Measurements from ENCODE around the gene TFF1. TPM values are rescaled to one million over a fixed set of nuclear protein-coding genes. Genes with fewer than 3 reads are reported as not detected.

Gene TFF1
- polyA plus RNA-seq, 3 donors from 2014 or later = not detected

- peaks cover 0 to 3% (median 3%) of the 10 kb centered on the region in 3 donors for H3K36me3 Mint-ChIP-seq
- peaks cover 8 to 18% (median 10%) of the 10 kb centered on the region in 6 donors for H3K9me3 Mint-ChIP-seq
- peaks cover 5 to 16% (median 15%) of the 10 kb centered on the region in 3 donors for H3K27me3 Mint-ChIP-seq (ENCODE audit: low read depth in 3 of 3)
- H3K4me3 Mint-ChIP-seq = no peak overlapping the region
- H3K4me1 Mint-ChIP-seq = peaks cover 8 to 10% of the 10 kb centered on the region in 2 donors
- no peak for DNase-seq
- H3K27ac Mint-ChIP-seq = no peak overlapping the region
These were observed 18.0 kb upstream of the TFF1 start for GRCh38 chr21:42384156-42384945.

GRCh38 chr21:42383331-42383730, 17.0 kb upstream of the TFF1 start:
- H3K4me3 Mint-ChIP-seq = no peak overlapping the region
- peaks cover 8 to 18% (median 10%) of the 10 kb centered on the region in 6 donors for H3K9me3 Mint-ChIP-seq

GRCh38 chr21:42382915-42383314, 16.6 kb upstream of the TFF1 start:
- peaks cover 0 to 3% (median 3%) of the 10 kb centered on the region in 3 donors for H3K36me3 Mint-ChIP-seq
- peaks cover 9 to 18% (median 16%) of the 10 kb centered on the region in 3 donors for H3K27me3 Mint-ChIP-seq (ENCODE audit: low read depth in 3 of 3)
- DNase-seq = no peak
- peaks cover 8 to 18% (median 10%) of the 10 kb centered on the region in 6 donors for H3K9me3 Mint-ChIP-seq
- H3K27ac Mint-ChIP-seq = no peak overlapping the region
- H3K4me1 Mint-ChIP-seq = peaks cover 0 to 2% of the 10 kb centered on the region in 2 donors
- no peak overlapping the region for H3K4me3 Mint-ChIP-seq

More at GRCh38 chr21:42383331-42383730, 17.0 kb upstream of the TFF1 start:
- H3K27me3 Mint-ChIP-seq (ENCODE audit: low read depth in 3 of 3) = peaks cover 6 to 18% (median 16%) of the 10 kb centered on the region in 3 donors
- peaks cover 0 to 3% (median 3%) of the 10 kb centered on the region in 3 donors for H3K36me3 Mint-ChIP-seq
- DNase-seq = no peak
- no peak overlapping the region for H3K27ac Mint-ChIP-seq
- peaks cover 0 to 2% of the 10 kb centered on the region in 2 donors for H3K4me1 Mint-ChIP-seq

- H3K27me3 Mint-ChIP-seq (ENCODE audit: low read depth in 3 of 3) = peaks cover 10 to 15% (median 14%) of the 10 kb centered on the region in 3 donors
- no peak overlapping the region for H3K4me3 Mint-ChIP-seq
- peaks cover 8 to 18% (median 10%) of the 10 kb centered on the region in 6 donors for H3K9me3 Mint-ChIP-seq
- H3K36me3 Mint-ChIP-seq = peaks cover 0 to 3% (median 3%) of the 10 kb centered on the region in 3 donors
- peak in 2 of 3 donors; percentile 15 to 23 for DNase-seq
- H3K4me1 Mint-ChIP-seq = peaks cover 0 to 2% of the 10 kb centered on the region in 2 donors
- no peak overlapping the region for H3K27ac Mint-ChIP-seq
These were observed 15.1 kb upstream of the TFF1 start for GRCh38 chr21:42381347-42381984.

GRCh38 chr21:42379426-42380215, 13.3 kb upstream of the TFF1 start:
- Mint-ChIP-seq H3K9me3 (peaks cover 8 to 18% (median 10%) of the 10 kb centered on the region in 6 donors), H3K4me3 (no peak overlapping the region), H3K36me3 (peaks cover 0 to 3% (median 3%) of the 10 kb centered on the region in 3 donors), H3K27ac (no peak overlapping the region), H3K4me1 (no peaks in the 10 kb centered on the region), H3K27me3 (ENCODE audit: low read depth in 3 of 3) (peaks cover 9 to 14% (median 10%) of the 10 kb centered on the region in 3 donors)
- DNase-seq = no peak

GRCh38 chr21:42378418-42378817, 12.1 kb upstream of the TFF1 start:
- no peak for DNase-seq
- H3K36me3 Mint-ChIP-seq = peaks cover 0 to 3% (median 0%) of the 10 kb centered on the region in 3 donors
- peaks cover 8 to 18% (median 10%) of the 10 kb centered on the region in 6 donors for H3K9me3 Mint-ChIP-seq
- H3K27ac Mint-ChIP-seq = no peak overlapping the region
- no peak overlapping the region for H3K4me3 Mint-ChIP-seq
- H3K4me1 Mint-ChIP-seq = no peaks in the 10 kb centered on the region
- H3K27me3 Mint-ChIP-seq (ENCODE audit: low read depth in 3 of 3) = peaks cover 9 to 15% (median 14%) of the 10 kb centered on the region in 3 donors

GRCh38 chr21:42377951-42378340, 11.6 kb upstream of the TFF1 start:
- H3K4me1 Mint-ChIP-seq = no peaks in the 10 kb centered on the region
- no peak overlapping the region for H3K4me3 Mint-ChIP-seq
- H3K9me3 Mint-ChIP-seq = peaks cover 8 to 18% (median 10%) of the 10 kb centered on the region in 6 donors
- peaks cover 9 to 15% (median 14%) of the 10 kb centered on the region in 3 donors for H3K27me3 Mint-ChIP-seq (ENCODE audit: low read depth in 3 of 3)
- no peak overlapping the region for H3K27ac Mint-ChIP-seq
- H3K36me3 Mint-ChIP-seq = peaks cover 0 to 3% (median 0%) of the 10 kb centered on the region in 3 donors
- no peak for DNase-seq

GRCh38 chr21:42377211-42377950, 11.0 kb upstream of the TFF1 start:
- no peak for DNase-seq
- no peaks in the 10 kb centered on the region for H3K4me1 Mint-ChIP-seq
- no peaks in the 10 kb centered on the region for H3K36me3 Mint-ChIP-seq
- H3K27ac Mint-ChIP-seq = no peak overlapping the region
- H3K4me3 Mint-ChIP-seq = no peak overlapping the region
- H3K9me3 Mint-ChIP-seq = peaks cover 7 to 14% (median 9%) of the 10 kb centered on the region in 6 donors
- H3K27me3 Mint-ChIP-seq (ENCODE audit: low read depth in 3 of 3) = peaks cover 9 to 14% (median 12%) of the 10 kb centered on the region in 3 donors

GRCh38 chr21:42376338-42376982, 10.1 kb upstream of the TFF1 start:
- Mint-ChIP-seq H3K4me1 (no peaks in the 10 kb centered on the region), H3K36me3 (no peaks in the 10 kb centered on the region), H3K4me3 (no peak overlapping the region), H3K27ac (no peak overlapping the region), H3K9me3 (peaks cover 1 to 5% (median 2%) of the 10 kb centered on the region in 6 donors), H3K27me3 (ENCODE audit: low read depth in 3 of 3) (peaks cover 6 to 16% (median 14%) of the 10 kb centered on the region in 3 donors)
- no peak for DNase-seq

GRCh38 chr21:42375966-42376337, 9.6 kb upstream of the TFF1 start:
- Mint-ChIP-seq H3K27me3 (ENCODE audit: low read depth in 3 of 3) (peaks cover 7 to 16% (median 14%) of the 10 kb centered on the region in 3 donors), H3K4me1 (no peaks in the 10 kb centered on the region), H3K9me3 (peaks cover 0 to 2% (median 0%) of the 10 kb centered on the region in 6 donors), H3K27ac (no peak overlapping the region), H3K4me3 (no peak overlapping the region), H3K36me3 (no peaks in the 10 kb centered on the region)
- DNase-seq = no peak

GRCh38 chr21:42375506-42375905, 9.2 kb upstream of the TFF1 start:
- H3K27me3 Mint-ChIP-seq (ENCODE audit: low read depth in 3 of 3) = peaks cover 7 to 16% (median 15%) of the 10 kb centered on the region in 3 donors
- H3K4me3 Mint-ChIP-seq = no peak overlapping the region
- H3K4me1 Mint-ChIP-seq = no peaks in the 10 kb centered on the region
- DNase-seq = no peak
- H3K36me3 Mint-ChIP-seq = peaks cover 0 to 4% (median 0%) of the 10 kb centered on the region in 3 donors
- H3K9me3 Mint-ChIP-seq = peaks cover 0 to 2% (median 0%) of the 10 kb centered on the region in 6 donors
- H3K27ac Mint-ChIP-seq = no peak overlapping the region

- Mint-ChIP-seq H3K27ac (no peak overlapping the region), H3K27me3 (ENCODE audit: low read depth in 3 of 3) (peaks cover 7 to 16% (median 15%) of the 10 kb centered on the region in 3 donors), H3K36me3 (peaks cover 0 to 4% (median 0%) of the 10 kb centered on the region in 3 donors), H3K9me3 (peaks cover 0 to 2% (median 0%) of the 10 kb centered on the region in 6 donors), H3K4me1 (no peaks in the 10 kb centered on the region), H3K4me3 (no peak overlapping the region)
- DNase-seq = no peak
These were observed 8.6 kb upstream of the TFF1 start for GRCh38 chr21:42374864-42375499.
